WERI-Rb-1 (cell line): Measurements from ENCODE around the gene TRIM2.

Source experiments
- DNase-seq: peaks from one replicate; pipeline ENCODE4 v3.0.0-alpha.2; 2020
- H3K27ac ChIP-seq: fragments of 250-450 bp; sonication (Bioruptor Pico); 2 replicates; pipeline ENCODE4 v1.5.1; 2020; ENCODE audit warnings: mild to moderate bottlenecking, moderate library complexity
- H3K27me3 ChIP-seq: fragments of 250-450 bp; sonication (Bioruptor Pico); 2 replicates; pipeline ENCODE4 v1.5.1; 2021; ENCODE audit warnings: mild to moderate bottlenecking, low read depth, moderate library complexity; ENCODE audit not compliant: insufficient read depth, severe bottlenecking
- H3K36me3 ChIP-seq: fragments of 250-450 bp; sonication (Bioruptor Pico); 2 replicates; pipeline ENCODE4 v1.5.1; 2020; ENCODE audit warnings: mild to moderate bottlenecking, moderate library complexity
- H3K4me3 ChIP-seq: 2 replicates; pipeline ENCODE4 v1.5.1; 2011; ENCODE audit warnings: low read depth, mild to moderate bottlenecking, control low read depth, low read length
- H3K9me3 ChIP-seq: fragments of 250-450 bp; sonication (Bioruptor Pico); 2 replicates; pipeline ENCODE4 v1.5.1; 2021; ENCODE audit warnings: mild to moderate bottlenecking, moderate library complexity; ENCODE audit not compliant: severe bottlenecking
- TF ChIP-seq, protein P1 (sequence below): IDR thresholded peaks from 2 replicates; pipeline ENCODE4 v1.5.1; 2011; ENCODE audit warnings: low read depth, mild to moderate bottlenecking, control low read depth, inconsistent platforms, low read length

TRIM2 gene

GRCh38 chr4:153221783-153222706 is 17.8 kb downstream of the TRIM2 start:
- Histone ChIP-seq H3K27me3 (no peaks in the 10 kb centered on the region), H3K36me3 (peaks cover 10% of the 10 kb centered on the region), H3K4me3 (peak overlapping the region; percentile 76), H3K27ac (peak overlapping the region; percentile 96), H3K9me3 (no peaks in the 10 kb centered on the region)
- TF ChIP-seq, protein P1, sequence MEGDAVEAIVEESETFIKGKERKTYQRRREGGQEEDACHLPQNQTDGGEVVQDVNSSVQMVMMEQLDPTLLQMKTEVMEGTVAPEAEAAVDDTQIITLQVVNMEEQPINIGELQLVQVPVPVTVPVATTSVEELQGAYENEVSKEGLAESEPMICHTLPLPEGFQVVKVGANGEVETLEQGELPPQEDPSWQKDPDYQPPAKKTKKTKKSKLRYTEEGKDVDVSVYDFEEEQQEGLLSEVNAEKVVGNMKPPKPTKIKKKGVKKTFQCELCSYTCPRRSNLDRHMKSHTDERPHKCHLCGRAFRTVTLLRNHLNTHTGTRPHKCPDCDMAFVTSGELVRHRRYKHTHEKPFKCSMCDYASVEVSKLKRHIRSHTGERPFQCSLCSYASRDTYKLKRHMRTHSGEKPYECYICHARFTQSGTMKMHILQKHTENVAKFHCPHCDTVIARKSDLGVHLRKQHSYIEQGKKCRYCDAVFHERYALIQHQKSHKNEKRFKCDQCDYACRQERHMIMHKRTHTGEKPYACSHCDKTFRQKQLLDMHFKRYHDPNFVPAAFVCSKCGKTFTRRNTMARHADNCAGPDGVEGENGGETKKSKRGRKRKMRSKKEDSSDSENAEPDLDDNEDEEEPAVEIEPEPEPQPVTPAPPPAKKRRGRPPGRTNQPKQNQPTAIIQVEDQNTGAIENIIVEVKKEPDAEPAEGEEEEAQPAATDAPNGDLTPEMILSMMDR: no peak
- peak; percentile 92 for DNase-seq

GRCh38 chr4:153222707-153223426 is 18.6 kb downstream of the TRIM2 start:
- TF ChIP-seq, protein P1: no peak
- peak overlapping the region; percentile 76 for H3K4me3 ChIP-seq
- H3K36me3 ChIP-seq: peaks cover 10% of the 10 kb centered on the region
- no peaks in the 10 kb centered on the region for H3K9me3 ChIP-seq
- DNase-seq: no peak
- no peaks in the 10 kb centered on the region for H3K27me3 ChIP-seq
- peak overlapping the region; percentile 96 for H3K27ac ChIP-seq

DNA sequence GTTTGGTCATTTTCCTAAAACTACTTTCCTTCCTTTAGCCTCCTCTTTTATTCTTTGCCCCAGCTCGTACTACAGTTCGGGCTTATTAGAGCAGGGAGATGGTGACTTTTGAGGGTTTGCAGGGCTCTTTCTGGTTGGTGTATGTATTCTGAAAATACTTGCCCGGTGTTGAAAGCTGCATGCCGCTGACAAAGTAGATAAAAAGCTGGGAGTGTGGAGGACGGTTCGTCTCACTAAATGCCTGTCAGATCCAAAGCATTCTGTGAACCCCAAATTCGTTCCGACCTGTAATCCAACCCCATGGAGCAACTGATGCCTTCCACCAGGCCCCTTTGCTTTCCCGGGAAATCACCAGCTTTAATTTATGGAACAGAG is 19.2 kb downstream of the TRIM2 start:
- Histone ChIP-seq H3K27ac (peak overlapping the region; percentile 96), H3K9me3 (no peaks in the 10 kb centered on the region), H3K4me3 (peak overlapping the region; percentile 76), H3K36me3 (peaks cover 12% of the 10 kb centered on the region), H3K27me3 (no peaks in the 10 kb centered on the region)
- TF ChIP-seq, protein P1: no peak
- no peak for DNase-seq

DNA sequence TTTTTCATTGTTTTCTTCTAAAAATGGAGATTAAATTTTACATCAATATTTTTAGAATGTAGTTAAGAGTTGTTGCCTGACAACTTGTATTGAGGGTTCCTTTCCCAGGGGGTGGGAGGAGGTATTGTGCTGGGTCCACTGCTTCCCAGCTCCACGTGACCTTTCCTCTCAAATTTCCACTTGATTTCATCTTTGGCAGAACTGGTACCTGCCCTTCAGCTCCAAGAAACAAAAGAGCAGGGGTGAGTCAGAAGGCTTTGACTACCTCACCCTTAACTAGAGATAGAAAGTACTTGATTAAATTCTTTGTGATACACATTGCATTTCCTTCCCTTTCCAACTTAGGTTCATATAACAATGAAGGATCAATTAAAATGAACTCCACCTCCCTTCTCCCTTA is 19.7 kb downstream of the TRIM2 start:
- TF ChIP-seq, protein P1: no peak
- no peak for DNase-seq
- Histone ChIP-seq H3K27ac (no peak overlapping the region; the same call in 1 of the 2 replicates), H3K9me3 (no peaks in the 10 kb centered on the region), H3K27me3 (no peaks in the 10 kb centered on the region), H3K36me3 (peaks cover 12% of the 10 kb centered on the region), H3K4me3 (peak overlapping the region; percentile 76)

DNA sequence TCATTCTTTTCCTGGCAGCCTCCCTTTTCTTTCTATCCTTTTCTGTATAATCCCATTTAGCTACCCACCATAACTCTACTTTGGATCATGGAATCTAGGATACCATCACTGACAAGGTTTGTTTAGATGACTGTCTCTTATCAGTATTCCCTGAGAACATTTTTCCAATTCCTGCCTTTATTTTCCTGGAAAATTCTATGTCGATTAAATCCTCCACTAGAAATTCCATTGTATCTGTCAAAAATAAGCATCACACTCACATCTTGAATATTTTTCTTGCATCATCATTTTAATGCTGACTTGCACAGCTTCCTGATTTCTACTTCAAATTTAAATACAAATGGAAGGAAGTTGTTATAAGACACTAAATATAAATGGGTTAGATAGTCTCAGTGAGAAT is 20.2 kb downstream of the TRIM2 start:
- H3K36me3 ChIP-seq: peaks cover 12% of the 10 kb centered on the region
- DNase-seq: no peak
- H3K27me3 ChIP-seq: no peaks in the 10 kb centered on the region
- H3K9me3 ChIP-seq: no peaks in the 10 kb centered on the region
- no peak overlapping the region for H3K27ac ChIP-seq
- TF ChIP-seq, protein P1: no peak
- H3K4me3 ChIP-seq: no peak overlapping the region
